Keratinocyte (primary cell): ENCODE results near the gene KLHL29. TPM values are rescaled to one million over a fixed set of nuclear protein-coding genes. Genes with fewer than 3 reads are reported as not detected.

Experiments
- DNase-seq: peaks from one replicate; pipeline ENCODE4 v3.0.0-alpha.2; 2011; ENCODE audit warnings: low read depth, missing footprints, low spot score
- FAIRE-seq: peaks from 2 replicates; lab custom pipeline; 2011; peaks lifted over from hg19 to GRCh38; lab: Jason Lieb, UNC
- H2AFZ ChIP-seq: 2 replicates; pipeline ENCODE4 v1.6.0; 2012; ENCODE audit warnings: low read length, control low read depth, inconsistent platforms; ENCODE audit not compliant: control insufficient read depth
- H3K27ac ChIP-seq: 2 replicates; pipeline ENCODE4 v1.5.1; 2011; ENCODE audit warnings: low read length; ENCODE audit not compliant: control insufficient read depth, insufficient read depth
- H3K27me3 ChIP-seq: 3 replicates; pipeline ENCODE4 v1.6.0; 2011; ENCODE audit warnings: low read length; ENCODE audit not compliant: control insufficient read depth, insufficient read depth; ENCODE audit errors: extremely low read depth
- H3K36me3 ChIP-seq, 2 experiments: 2 replicates in 1 of 2; 3 replicates in 1 of 2; pipeline ENCODE4 v1.5.1; 2011; ENCODE audit warnings: low read length in 2 of 2, mild to moderate bottlenecking in 1 of 2; ENCODE audit not compliant: control insufficient read depth in 2 of 2, insufficient read depth in 2 of 2; ENCODE audit errors: extremely low read depth in 1 of 2
- H3K4me1 ChIP-seq: 3 replicates; pipeline ENCODE4 v1.5.1; 2011; ENCODE audit warnings: low read length; ENCODE audit not compliant: control insufficient read depth, insufficient read depth; ENCODE audit errors: extremely low read depth
- H3K4me2 ChIP-seq: 3 replicates; pipeline ENCODE4 v1.6.0; 2011; ENCODE audit warnings: low read depth, low read length; ENCODE audit not compliant: control insufficient read depth, insufficient read depth; ENCODE audit errors: extremely low read depth
- H3K4me3 ChIP-seq, 3 experiments: fragments of 200-600 bp in 1 of 3; sonication (generic) in 1 of 3; 2 replicates in 2 of 3; 3 replicates in 1 of 3; pipeline ENCODE4 v1.5.1; 2011 to 2016; ENCODE audit warnings: low read length in 3 of 3, mild to moderate bottlenecking in 3 of 3, control low read depth in 2 of 3, inconsistent platforms in 1 of 3, low read depth in 1 of 3, mixed read lengths in 1 of 3, mixed run types in 1 of 3, moderate library complexity in 1 of 3; ENCODE audit not compliant: control insufficient read depth in 2 of 3, insufficient read depth in 2 of 3; ENCODE audit errors: extremely low read depth in 1 of 3
- H3K79me2 ChIP-seq: 2 replicates; pipeline ENCODE4 v1.6.0; 2012; ENCODE audit warnings: low read length; ENCODE audit not compliant: control insufficient read depth, insufficient read depth
- H3K9ac ChIP-seq: 3 replicates; pipeline ENCODE4 v1.6.0; 2011; ENCODE audit warnings: low read length; ENCODE audit not compliant: control insufficient read depth, insufficient read depth; ENCODE audit errors: extremely low read depth
- H3K9me1 ChIP-seq: 3 replicates; pipeline ENCODE4 v1.6.0; 2011; ENCODE audit warnings: low read length; ENCODE audit not compliant: control insufficient read depth, insufficient read depth; ENCODE audit errors: extremely low read depth
- H3K9me3 ChIP-seq: 2 replicates; pipeline ENCODE4 v1.5.1; 2012; ENCODE audit warnings: low read depth, low read length; ENCODE audit not compliant: control insufficient read depth
- H4K20me1 ChIP-seq: 3 replicates; pipeline ENCODE4 v1.6.0; 2011; ENCODE audit warnings: low read length; ENCODE audit not compliant: control insufficient read depth, insufficient read depth; ENCODE audit errors: extremely low read depth
- EZH2 ChIP-seq: IDR thresholded peaks from one replicate; pipeline ENCODE4 v1.6.1; 2012; ENCODE audit warnings: inconsistent platforms, mild to moderate bottlenecking, low read length, moderate library complexity
- dilution Hi-C: fragments of 300-500 bp; cut with MboI; formaldehyde crosslinking; loops from one replicate; pipeline ENCODE4 v1.7.0; 2020; ENCODE audit warnings: low sequenced_read_pairs; ENCODE audit not compliant: extremely low pct_ligation_motif_present
- polyA plus RNA-seq, 5 experiments: library from polyadenylated mRNA; depleted of rRNA in 3 of 5; stranded (reverse) in 3 of 5; stranded (forward) in 1 of 5; unstranded in 1 of 5; fragments of >200 nt; gene quantifications; 1 replicate in 1 of 5; 2 replicates in 3 of 5; 3 replicates in 1 of 5; pipeline versions ENCODE4 v1.2.1 to v1.2.3, GENCODE V29; 2011 to 2012; ENCODE audit warnings: missing spikeins in 2 of 5, low read depth in 1 of 5, low replicate concordance in 1 of 5
- TF ChIP-seq, protein P1 (sequence below), 3 experiments: IDR thresholded peaks in 1 of 3; conservative IDR thresholded peaks in 1 of 3; optimal IDR thresholded peaks in 1 of 3; 2 replicates in 2 of 3; 3 replicates in 1 of 3; pipeline versions ENCODE3 to v1.5.1; 2011; ENCODE audit warnings: low read length in 3 of 3, mild to moderate bottlenecking in 3 of 3, moderate library complexity in 2 of 3, control low read depth in 1 of 3, inconsistent platforms in 1 of 3; ENCODE audit not compliant: insufficient read depth in 2 of 3; ENCODE audit errors: extremely low read depth in 1 of 3

Gene KLHL29
- polyA plus RNA-seq, 1 donor (not counting 4 experiments of a cell fraction or from before 2014, with no cell fraction given) = 4.7 TPM

GRCh38 chr2:23709311-23709710, 324.3 kb downstream of the KLHL29 start:
- no peak for TF ChIP-seq EZH2
- TF ChIP-seq, protein P1, sequence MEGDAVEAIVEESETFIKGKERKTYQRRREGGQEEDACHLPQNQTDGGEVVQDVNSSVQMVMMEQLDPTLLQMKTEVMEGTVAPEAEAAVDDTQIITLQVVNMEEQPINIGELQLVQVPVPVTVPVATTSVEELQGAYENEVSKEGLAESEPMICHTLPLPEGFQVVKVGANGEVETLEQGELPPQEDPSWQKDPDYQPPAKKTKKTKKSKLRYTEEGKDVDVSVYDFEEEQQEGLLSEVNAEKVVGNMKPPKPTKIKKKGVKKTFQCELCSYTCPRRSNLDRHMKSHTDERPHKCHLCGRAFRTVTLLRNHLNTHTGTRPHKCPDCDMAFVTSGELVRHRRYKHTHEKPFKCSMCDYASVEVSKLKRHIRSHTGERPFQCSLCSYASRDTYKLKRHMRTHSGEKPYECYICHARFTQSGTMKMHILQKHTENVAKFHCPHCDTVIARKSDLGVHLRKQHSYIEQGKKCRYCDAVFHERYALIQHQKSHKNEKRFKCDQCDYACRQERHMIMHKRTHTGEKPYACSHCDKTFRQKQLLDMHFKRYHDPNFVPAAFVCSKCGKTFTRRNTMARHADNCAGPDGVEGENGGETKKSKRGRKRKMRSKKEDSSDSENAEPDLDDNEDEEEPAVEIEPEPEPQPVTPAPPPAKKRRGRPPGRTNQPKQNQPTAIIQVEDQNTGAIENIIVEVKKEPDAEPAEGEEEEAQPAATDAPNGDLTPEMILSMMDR (optimal IDR thresholded peaks at IDR 0.05 in 1 of 3, IDR thresholded peaks at IDR 0.05 in 1 of 3, conservative IDR thresholded peaks at IDR 0.05 in 1 of 3; ENCODE audit: extremely low read depth in 1 of 3, insufficient read depth in 2 of 3, low read length in 3 of 3) = no peak
- no peaks in the 10 kb centered on the region for H3K9me1 ChIP-seq
- H3K4me2 ChIP-seq = no peak overlapping the region
- no peaks in the 10 kb centered on the region for H3K9me3 ChIP-seq
- H4K20me1 ChIP-seq = no peaks in the 10 kb centered on the region
- no peak overlapping the region for H3K4me3 ChIP-seq
- FAIRE-seq (no peak), DNase-seq (no peak)
- H3K36me3 ChIP-seq = peaks cover 6 to 10% of the 10 kb centered on the region in 2 experiments
- H3K4me1 ChIP-seq = no peaks in the 10 kb centered on the region
- H3K9ac ChIP-seq = no peak overlapping the region
- dilution Hi-C loops = no loop called here
- no peak overlapping the region for H2AFZ ChIP-seq
- H3K79me2 ChIP-seq = no peaks in the 10 kb centered on the region
- H3K27ac ChIP-seq = no peak overlapping the region
- no peaks in the 10 kb centered on the region for H3K27me3 ChIP-seq

DNA sequence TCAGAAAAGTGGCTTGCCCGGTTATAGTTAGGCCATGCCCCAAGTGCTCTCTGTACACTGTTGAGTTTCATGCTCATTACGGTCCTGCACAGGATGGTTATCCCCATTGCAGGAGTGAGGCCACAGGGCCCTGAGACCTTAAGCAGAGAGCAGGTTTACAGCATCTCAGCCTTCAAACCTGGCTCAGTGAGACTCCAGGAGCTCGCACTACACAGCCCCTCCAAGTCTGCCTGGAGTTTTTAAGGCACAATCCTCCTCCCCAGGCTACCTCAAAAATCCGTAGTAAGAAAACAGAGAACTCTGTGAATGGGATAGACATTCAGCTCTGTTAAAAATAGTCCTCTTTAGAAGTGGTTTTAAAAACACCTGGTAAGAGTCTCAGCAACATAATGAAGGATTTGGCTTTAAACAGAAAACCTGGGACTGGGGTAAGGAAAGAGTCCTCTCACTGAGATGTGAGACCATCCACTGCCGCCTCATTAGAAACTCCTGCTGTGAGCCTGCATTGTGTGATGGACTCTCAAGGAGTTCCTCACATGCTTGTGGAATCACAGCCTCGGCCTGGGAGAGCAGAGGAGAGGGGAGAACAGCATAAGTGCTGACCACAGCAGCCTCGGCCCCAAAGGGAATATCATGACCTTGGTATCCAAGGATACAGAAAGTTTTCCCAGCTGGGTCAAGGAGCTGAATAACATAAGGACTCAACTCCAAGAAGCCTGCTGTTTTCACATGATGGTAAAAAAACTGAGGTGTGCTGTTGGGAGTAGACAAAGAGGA, 327.2 kb downstream of the KLHL29 start:
- FAIRE-seq (no peak), DNase-seq (no peak)
- Histone ChIP-seq H4K20me1 (no peaks in the 10 kb centered on the region), H2AFZ (no peak overlapping the region), H3K27me3 (no peaks in the 10 kb centered on the region), H3K27ac (no peak overlapping the region), H3K4me2 (no peak overlapping the region), H3K4me1 (no peaks in the 10 kb centered on the region), H3K79me2 (no peaks in the 10 kb centered on the region), H3K4me3 (no peak overlapping the region), H3K9ac (no peak overlapping the region), H3K9me3 (no peaks in the 10 kb centered on the region), H3K36me3 (peaks cover 3 to 7% of the 10 kb centered on the region in 2 experiments), H3K9me1 (no peaks in the 10 kb centered on the region)
- TF ChIP-seq EZH2 = no peak
- TF ChIP-seq, protein P1 (optimal IDR thresholded peaks at IDR 0.05 in 1 of 3, IDR thresholded peaks at IDR 0.05 in 1 of 3, conservative IDR thresholded peaks at IDR 0.05 in 1 of 3; ENCODE audit: extremely low read depth in 1 of 3, insufficient read depth in 2 of 3, low read length in 3 of 3) = no peak
- dilution Hi-C loops = no loop called here
